ENCODE data around the gene TMTC1. TPM values are rescaled to one million over a fixed set of nuclear protein-coding genes. Genes with fewer than 3 reads are reported as not detected.
A peak's percentile ranks its signal among the peaks of the same experiment; 100 is the strongest.

Gene TMTC1
- polyA plus RNA-seq, 4 donors, result 28.5 to 32.8 (median 29.7) TPM

- DNase-seq (ENCODE audit: low read depth in 4 of 4, low spot score in 3 of 4), result no peak
These were observed 66.1 kb downstream of the TMTC1 start for GRCh38 chr12:29717540-29718100.

GRCh38 chr12:29714966-29715365 lies 68.8 kb downstream of the TMTC1 start:
- DNase-seq (ENCODE audit: low read depth in 4 of 4, low spot score in 3 of 4), result no peak

GRCh38 chr12:29713729-29714128 lies 70.0 kb downstream of the TMTC1 start:
- no peak for DNase-seq (ENCODE audit: low read depth in 4 of 4, low spot score in 3 of 4)

GRCh38 chr12:29711381-29711780 lies 72.4 kb downstream of the TMTC1 start:
- no peak for DNase-seq (ENCODE audit: low read depth in 4 of 4, low spot score in 3 of 4)

- DNase-seq (ENCODE audit: low read depth in 4 of 4, low spot score in 3 of 4), result no peak
These were observed 73.6 kb downstream of the TMTC1 start for GRCh38 chr12:29710104-29710503.

- DNase-seq (ENCODE audit: low read depth in 4 of 4, low spot score in 3 of 4), result no peak
These were observed 74.2 kb downstream of the TMTC1 start for GRCh38 chr12:29709496-29710040.

GRCh38 chr12:29709054-29709453 lies 74.7 kb downstream of the TMTC1 start:
- DNase-seq (ENCODE audit: low read depth in 4 of 4, low spot score in 3 of 4), result no peak

- DNase-seq (ENCODE audit: low read depth in 4 of 4, low spot score in 3 of 4), result no peak
These were observed 75.9 kb downstream of the TMTC1 start for GRCh38 chr12:29707846-29708245.

- DNase-seq (ENCODE audit: low read depth in 4 of 4, low spot score in 3 of 4), result no peak
These were observed 77.4 kb downstream of the TMTC1 start for GRCh38 chr12:29706311-29706710.

- DNase-seq (ENCODE audit: low read depth in 4 of 4, low spot score in 3 of 4), result no peak
These were observed 80.2 kb downstream of the TMTC1 start for GRCh38 chr12:29703528-29703927.

- DNase-seq (ENCODE audit: low read depth in 4 of 4, low spot score in 3 of 4), result no peak
These were observed 80.8 kb downstream of the TMTC1 start for GRCh38 chr12:29702972-29703371.

GRCh38 chr12:29702222-29702621 lies 81.5 kb downstream of the TMTC1 start:
- no peak for DNase-seq (ENCODE audit: low read depth in 4 of 4, low spot score in 3 of 4)

GRCh38 chr12:29700761-29701481 lies 82.8 kb downstream of the TMTC1 start:
- DNase-seq (ENCODE audit: low read depth in 4 of 4, low spot score in 3 of 4), result no peak

- DNase-seq (ENCODE audit: low read depth in 4 of 4, low spot score in 3 of 4), result peak in 2 of 4 donors; percentile 20 to 33
These were observed 85.0 kb downstream of the TMTC1 start for GRCh38 chr12:29698756-29699155.

GRCh38 chr12:29695800-29696199 lies 87.9 kb downstream of the TMTC1 start:
- DNase-seq (ENCODE audit: low read depth in 4 of 4, low spot score in 3 of 4), result no peak

- DNase-seq (ENCODE audit: low read depth in 4 of 4, low spot score in 3 of 4), result no peak
These were observed 88.7 kb downstream of the TMTC1 start for GRCh38 chr12:29695026-29695425.

GRCh38 chr12:29694002-29694401 lies 89.7 kb downstream of the TMTC1 start:
- no peak for DNase-seq (ENCODE audit: low read depth in 4 of 4, low spot score in 3 of 4)

- DNase-seq (ENCODE audit: low read depth in 4 of 4, low spot score in 3 of 4), result no peak
These were observed 91.5 kb downstream of the TMTC1 start for GRCh38 chr12:29692237-29692636.

- DNase-seq (ENCODE audit: low read depth in 4 of 4, low spot score in 3 of 4), result no peak
These were observed 92.4 kb downstream of the TMTC1 start for GRCh38 chr12:29691161-29691854.

GRCh38 chr12:29690728-29691127 lies 93.0 kb downstream of the TMTC1 start:
- no peak for DNase-seq (ENCODE audit: low read depth in 4 of 4, low spot score in 3 of 4)

- no peak for DNase-seq (ENCODE audit: low read depth in 4 of 4, low spot score in 3 of 4)
These were observed 94.8 kb downstream of the TMTC1 start for GRCh38 chr12:29688914-29689313.

GRCh38 chr12:29682088-29682487 lies 101.7 kb downstream of the TMTC1 start:
- no peak for DNase-seq (ENCODE audit: low read depth in 4 of 4, low spot score in 3 of 4)

Data from right renal pelvis (tissue), 4 donors.